IPS-18c (cell line): ENCODE results near the gene EFCAB14.
"Not testable (repeated sequence)": the region's sequence is repeated elsewhere in the genome, so short reads cannot be mapped to it uniquely, and the experiment has no call there.

Source experiments
- H3K4me3 ChIP-seq: 2 replicates; pipeline ENCODE4 v1.7.0; 2013; ENCODE audit warnings: low read depth, mild to moderate bottlenecking, low read length, moderate library complexity; ENCODE audit not compliant: insufficient read depth
- H3K9me3 ChIP-seq: one replicate; pipeline ENCODE4 v1.6.1; 2013; ENCODE audit warnings: mild to moderate bottlenecking, low read length, moderate library complexity; ENCODE audit not compliant: control insufficient read depth, insufficient read depth

EFCAB14 gene

DNA sequence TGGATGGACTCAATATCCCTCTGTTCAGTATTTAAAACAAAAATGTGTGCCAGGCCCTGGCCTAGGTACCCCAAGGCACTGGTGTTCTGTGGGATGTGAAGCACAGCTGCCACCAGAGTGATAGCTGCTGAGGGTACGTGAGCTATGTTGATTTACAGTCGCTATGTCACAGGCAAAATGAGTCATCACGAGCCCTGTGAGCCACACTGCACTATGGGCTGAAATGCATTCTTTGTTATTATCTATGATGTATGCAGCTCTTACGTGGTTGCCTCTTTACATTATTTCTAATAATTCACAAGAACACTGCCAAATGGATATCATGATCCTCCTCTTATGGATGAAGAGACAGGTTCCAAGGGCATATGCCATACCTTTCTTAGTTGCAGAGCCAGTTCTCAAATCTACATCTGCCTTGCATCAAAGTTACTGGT lies 45.1 kb downstream of the EFCAB14 start:
- no peak overlapping the region for H3K4me3 ChIP-seq
- no peaks in the 10 kb centered on the region for H3K9me3 ChIP-seq

GRCh38 chr1:46672696-46673095 lies 46.2 kb downstream of the EFCAB14 start:
- Histone ChIP-seq H3K9me3 (no peaks in the 10 kb centered on the region), H3K4me3 (no peak overlapping the region)

DNA sequence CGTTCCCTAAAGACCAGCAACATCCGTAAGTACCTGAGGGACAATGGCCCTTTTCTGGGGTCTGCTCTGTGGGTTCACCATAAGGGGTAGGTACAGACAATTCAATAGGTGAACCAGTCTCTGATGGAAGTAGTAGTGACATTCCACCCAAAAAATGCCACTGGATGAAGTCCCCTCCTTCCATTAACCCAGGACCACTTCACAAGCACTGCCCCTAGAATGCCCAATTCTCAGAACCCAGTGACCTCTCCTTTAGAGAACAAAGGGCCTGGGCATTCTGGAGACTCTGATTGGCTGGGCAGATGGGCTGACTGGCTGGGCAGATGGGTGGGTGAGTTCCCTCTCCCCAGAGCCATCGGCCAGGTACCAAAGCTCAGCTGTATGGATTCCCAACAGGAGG lies 47.4 kb downstream of the EFCAB14 start, which contains the start of gene TEX38:
Gene TEX38 (plus strand): TSS at position 301 of the 400 bp plus-strand sequence. CDS start 81 bp downstream, at position 382.
- Histone ChIP-seq H3K9me3 (no peaks in the 10 kb centered on the region), H3K4me3 (no peak within 1 kb of the TSS)

DNA sequence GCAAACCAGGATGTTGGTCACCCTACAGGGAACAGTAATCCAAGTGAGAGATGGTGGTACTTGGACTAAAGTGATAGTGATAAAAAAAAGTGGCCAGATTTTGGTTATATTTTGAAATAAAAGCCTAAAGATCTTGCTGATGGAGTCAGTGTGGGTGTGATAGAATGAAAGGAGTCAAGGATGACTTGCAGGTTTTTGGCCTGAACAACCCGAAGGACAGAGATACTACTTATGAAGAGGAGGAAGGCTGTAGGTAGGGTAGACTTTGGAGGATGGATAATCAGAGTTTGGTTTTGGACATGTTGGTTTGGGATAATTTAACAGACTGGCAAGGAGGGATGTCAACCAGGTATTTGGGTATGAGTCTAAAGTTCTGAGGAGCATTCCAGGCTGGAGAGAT lies 48.8 kb downstream of the EFCAB14 start:
- Histone ChIP-seq H3K9me3 (no peaks in the 10 kb centered on the region), H3K4me3 (no peak overlapping the region)

GRCh38 chr1:46667782-46668760 lies 50.8 kb downstream of the EFCAB14 start, which contains the start of gene ATPAF1:
Gene ATPAF1, minus strand, starts transcription at chr1:46668364. Its CDS starts 42 bp downstream, at chr1:46668322.
- H3K9me3 ChIP-seq = no peaks in the 10 kb centered on the region
- peak within 1 kb of the TSS; percentile 88 for H3K4me3 ChIP-seq

DNA sequence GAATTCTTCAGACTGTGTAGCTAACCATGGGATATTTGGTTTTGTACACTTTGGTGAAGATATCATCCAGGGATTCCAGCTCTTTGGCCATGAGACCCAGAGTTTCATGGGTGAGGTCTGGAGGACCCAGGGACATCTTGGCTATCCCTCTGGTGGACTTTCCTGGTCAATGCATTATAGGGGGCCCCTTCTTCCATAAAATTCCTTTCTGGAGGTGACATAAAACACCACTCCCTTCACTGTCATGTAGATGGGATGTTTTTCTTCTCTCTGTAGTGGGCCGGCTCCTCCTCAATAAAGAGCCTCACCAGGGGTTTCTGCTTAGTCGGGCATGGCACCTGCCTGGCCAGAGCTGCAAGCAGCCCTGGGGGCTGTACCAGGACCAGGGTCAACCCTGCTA lies 52.9 kb downstream of the EFCAB14 start:
- peaks cover 2% of the 10 kb centered on the region for H3K9me3 ChIP-seq
- H3K4me3 ChIP-seq = no peak overlapping the region

GRCh38 chr1:46662919-46663318 lies 56.0 kb downstream of the EFCAB14 start:
- not testable (repeated sequence) for H3K9me3 ChIP-seq, H3K4me3 ChIP-seq

DNA sequence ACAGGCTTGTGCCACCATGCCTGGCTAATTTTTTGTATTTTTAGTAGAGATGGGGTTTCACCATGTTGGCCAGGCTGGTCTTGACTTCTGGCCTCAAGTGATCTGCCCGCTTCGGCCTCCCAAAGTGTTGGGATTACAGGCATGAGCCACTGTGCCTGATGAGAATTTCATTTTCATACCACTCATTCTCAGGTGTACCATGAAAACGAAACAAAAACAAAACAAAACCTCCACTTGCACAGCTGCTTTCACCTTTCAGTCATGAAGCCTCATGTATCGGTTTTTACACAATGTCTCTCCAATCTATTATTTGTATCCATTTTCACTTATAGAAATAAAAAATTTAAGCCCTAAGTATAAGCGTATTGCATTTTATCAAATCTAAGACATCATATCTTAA lies 58.8 kb downstream of the EFCAB14 start:
- H3K4me3 ChIP-seq = not testable (repeated sequence)

GRCh38 chr1:46659307-46659870 lies 59.5 kb downstream of the EFCAB14 start:
- Histone ChIP-seq H3K9me3 (peaks cover 2% of the 10 kb centered on the region), H3K4me3 (no peak overlapping the region)

More for the DNA sequence above, 58.8 kb downstream of the EFCAB14 start:
- not testable (repeated sequence) for H3K9me3 ChIP-seq

DNA sequence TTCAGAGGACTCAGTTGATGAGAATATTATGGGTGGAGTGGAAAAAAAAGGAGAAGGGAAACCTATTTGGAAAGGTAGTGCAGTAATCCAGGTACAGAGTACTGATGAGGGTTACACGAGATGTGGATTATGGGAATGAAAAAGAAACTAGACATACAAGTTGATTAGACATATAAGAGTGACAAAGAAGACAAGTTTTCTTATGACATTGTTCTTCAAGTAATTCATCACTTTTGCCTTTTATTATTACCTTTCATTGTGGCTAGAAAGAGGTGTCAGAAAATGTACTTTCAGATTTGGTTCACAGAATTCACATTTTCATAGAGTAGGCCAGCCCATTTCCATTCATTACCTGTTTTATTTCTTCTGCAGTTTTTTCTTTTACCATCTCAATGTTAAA lies 61.1 kb downstream of the EFCAB14 start:
- no peak overlapping the region for H3K4me3 ChIP-seq
- no peaks in the 10 kb centered on the region for H3K9me3 ChIP-seq

DNA sequence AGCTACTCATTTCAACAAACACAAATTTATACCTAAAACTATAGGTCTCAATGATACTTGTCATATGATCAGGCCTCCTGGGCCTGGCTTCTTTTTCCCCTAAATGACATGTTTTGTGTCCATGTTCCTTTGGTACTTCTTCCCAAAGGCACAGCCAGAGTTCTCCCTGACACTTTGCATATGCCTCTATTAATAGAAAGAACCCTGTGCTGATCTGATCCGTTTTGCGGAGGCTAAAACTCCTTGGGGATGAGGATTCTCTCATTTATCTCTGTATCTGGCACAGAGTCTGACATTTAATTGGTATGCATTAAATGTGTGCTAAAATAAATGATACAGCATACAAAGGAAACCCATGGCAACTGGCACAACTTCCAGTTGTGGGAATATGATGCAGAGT lies 62.3 kb downstream of the EFCAB14 start:
- no peak overlapping the region for H3K4me3 ChIP-seq
- H3K9me3 ChIP-seq = no peaks in the 10 kb centered on the region

DNA sequence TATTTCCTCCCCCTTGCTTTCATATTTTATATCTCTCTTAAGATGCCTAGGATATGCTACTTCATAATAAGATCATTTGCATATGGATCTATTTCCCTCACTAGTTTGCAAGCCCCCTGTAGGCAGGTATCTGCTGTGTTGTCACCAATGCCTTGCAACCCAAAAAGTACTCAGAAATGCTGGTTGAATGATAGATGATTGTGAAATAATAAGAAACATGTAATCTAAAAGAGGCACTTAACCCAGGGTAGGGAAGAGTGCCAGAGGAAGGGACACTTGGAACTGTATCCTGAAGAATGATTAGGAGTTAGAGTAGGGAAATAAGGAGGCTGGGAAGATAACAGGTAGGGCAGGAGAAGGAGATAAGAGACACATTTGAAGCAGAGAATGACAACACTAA lies 63.1 kb downstream of the EFCAB14 start:
- H3K9me3 ChIP-seq = no peaks in the 10 kb centered on the region

DNA sequence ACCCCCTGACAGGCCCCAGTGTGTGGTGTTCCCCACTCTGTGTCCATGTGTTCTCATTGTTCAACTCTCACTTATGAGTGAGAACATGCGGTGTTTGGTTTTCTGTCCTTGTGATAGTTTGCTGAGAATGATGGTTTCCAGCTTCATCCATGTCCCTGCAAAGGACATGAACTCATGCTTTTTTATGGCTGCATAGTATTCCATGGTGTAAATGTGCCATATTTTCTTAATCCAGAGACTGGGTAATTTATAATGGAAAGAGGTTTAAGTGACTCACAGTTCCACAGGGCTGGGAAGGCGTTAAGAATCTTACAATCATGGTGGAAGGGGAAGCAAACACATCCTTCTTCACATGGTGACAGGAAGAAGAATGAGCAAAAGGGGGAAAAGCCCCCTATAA lies 64.2 kb downstream of the EFCAB14 start:
- H3K9me3 ChIP-seq, H3K4me3 ChIP-seq: not testable (repeated sequence)

More for the DNA sequence above, 63.1 kb downstream of the EFCAB14 start:
- H3K4me3 ChIP-seq = no peak overlapping the region

DNA sequence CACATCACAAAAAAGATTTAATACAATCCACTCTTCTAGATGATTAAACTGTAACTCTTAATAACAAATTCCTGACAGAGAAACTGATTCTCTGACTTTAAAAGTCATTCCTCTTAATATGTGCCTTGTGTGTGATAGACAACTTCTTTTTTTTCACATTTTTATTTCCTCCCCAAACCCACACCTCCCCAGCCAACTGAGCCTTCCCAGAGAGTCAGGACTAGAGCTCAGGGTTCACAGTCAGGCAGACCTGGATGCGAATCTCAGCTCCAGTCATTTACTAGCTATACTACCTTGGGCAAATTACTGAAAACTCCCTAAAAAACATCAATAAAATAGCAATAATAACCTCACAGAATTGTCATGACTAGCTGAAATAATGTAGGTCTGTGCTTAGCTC lies 64.9 kb downstream of the EFCAB14 start:
- H3K4me3 ChIP-seq = no peak overlapping the region
- no peaks in the 10 kb centered on the region for H3K9me3 ChIP-seq

- H3K9me3 ChIP-seq = no peaks in the 10 kb centered on the region
- H3K4me3 ChIP-seq = no peak overlapping the region
Measured at GRCh38 chr1:46653405-46653958, 65.4 kb downstream of the EFCAB14 start.

GRCh38 chr1:46652321-46653100 lies 66.4 kb downstream of the EFCAB14 start:
- no peak overlapping the region for H3K4me3 ChIP-seq

DNA sequence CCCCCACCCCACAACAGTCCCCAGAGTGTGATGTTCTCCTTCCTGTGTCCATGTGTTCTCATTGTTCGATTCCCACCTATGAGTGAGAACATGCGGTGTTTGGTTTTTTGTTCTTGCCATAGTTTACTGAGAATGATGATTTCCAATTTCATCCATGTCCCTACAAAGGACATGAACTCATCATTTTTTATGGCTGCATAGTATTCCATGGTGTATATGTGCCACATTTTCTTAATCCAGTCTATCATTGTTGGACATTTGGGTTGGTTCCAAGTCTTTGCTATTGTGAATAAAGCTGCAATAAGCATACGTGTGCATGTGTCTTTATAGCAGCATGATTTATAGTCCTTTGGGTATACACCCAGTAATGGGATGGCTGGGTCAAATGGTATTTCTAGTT lies 67.8 kb downstream of the EFCAB14 start:
- not testable (repeated sequence) for H3K4me3 ChIP-seq, H3K9me3 ChIP-seq

More at GRCh38 chr1:46652321-46653100, 66.4 kb downstream of the EFCAB14 start:
- H3K9me3 ChIP-seq = no peaks in the 10 kb centered on the region
